ENCODE results near the gene STPG2. TPM values are rescaled to one million over a fixed set of nuclear protein-coding genes. Genes with fewer than 3 reads are reported as not detected.

Gene STPG2
- total RNA-seq, 2 donors from 2014 or later = 0.19 TPM; not detected in 1

DNA sequence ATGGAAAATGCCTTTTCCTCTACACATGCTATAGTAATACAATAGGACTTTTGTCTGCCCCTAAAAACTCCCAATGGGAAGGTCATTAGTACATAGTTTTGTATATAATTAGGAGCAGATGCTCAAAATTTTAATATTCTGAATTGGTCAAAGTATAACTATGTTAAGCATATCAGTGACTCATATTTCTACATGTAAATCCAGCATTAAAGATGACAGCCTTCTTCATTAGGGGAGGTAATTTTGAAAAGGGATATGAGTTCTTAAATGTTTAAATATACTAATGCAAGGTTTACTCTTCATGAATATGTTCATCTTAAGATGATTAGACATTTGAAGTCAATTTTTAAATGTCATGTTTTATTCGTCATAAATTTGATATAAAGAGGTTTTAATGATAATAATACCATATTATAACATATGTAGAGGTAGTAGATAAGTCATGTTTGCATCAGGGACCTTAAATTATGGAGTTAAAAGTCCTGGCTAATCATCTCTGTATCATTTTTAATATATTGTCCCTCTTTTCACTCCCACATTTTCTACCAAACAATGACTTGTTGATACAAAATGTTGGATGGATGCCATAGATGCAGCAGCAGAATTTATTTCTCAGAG is 218.8 kb downstream of the STPG2 start:
- TF ChIP-seq, protein P1, sequence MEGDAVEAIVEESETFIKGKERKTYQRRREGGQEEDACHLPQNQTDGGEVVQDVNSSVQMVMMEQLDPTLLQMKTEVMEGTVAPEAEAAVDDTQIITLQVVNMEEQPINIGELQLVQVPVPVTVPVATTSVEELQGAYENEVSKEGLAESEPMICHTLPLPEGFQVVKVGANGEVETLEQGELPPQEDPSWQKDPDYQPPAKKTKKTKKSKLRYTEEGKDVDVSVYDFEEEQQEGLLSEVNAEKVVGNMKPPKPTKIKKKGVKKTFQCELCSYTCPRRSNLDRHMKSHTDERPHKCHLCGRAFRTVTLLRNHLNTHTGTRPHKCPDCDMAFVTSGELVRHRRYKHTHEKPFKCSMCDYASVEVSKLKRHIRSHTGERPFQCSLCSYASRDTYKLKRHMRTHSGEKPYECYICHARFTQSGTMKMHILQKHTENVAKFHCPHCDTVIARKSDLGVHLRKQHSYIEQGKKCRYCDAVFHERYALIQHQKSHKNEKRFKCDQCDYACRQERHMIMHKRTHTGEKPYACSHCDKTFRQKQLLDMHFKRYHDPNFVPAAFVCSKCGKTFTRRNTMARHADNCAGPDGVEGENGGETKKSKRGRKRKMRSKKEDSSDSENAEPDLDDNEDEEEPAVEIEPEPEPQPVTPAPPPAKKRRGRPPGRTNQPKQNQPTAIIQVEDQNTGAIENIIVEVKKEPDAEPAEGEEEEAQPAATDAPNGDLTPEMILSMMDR (IDR thresholded peaks at IDR 0.05) = no peak
- no peaks in the 10 kb centered on the region for H3K4me1 ChIP-seq
- H3K4me3 ChIP-seq = no peak overlapping the region
- DNase-seq = no peak
- H3K36me3 ChIP-seq = no peaks in the 10 kb centered on the region
- H3K27ac ChIP-seq = no peak overlapping the region
- H3K9me3 ChIP-seq = no peaks in the 10 kb centered on the region
- H3K9ac ChIP-seq (ENCODE audit: low read depth in 2 of 2, low read length in 2 of 2) = no peak overlapping the region
- no peaks in the 10 kb centered on the region for H3K27me3 ChIP-seq
- intact Hi-C loops (cut with DNase I) = no loop called here

DNA sequence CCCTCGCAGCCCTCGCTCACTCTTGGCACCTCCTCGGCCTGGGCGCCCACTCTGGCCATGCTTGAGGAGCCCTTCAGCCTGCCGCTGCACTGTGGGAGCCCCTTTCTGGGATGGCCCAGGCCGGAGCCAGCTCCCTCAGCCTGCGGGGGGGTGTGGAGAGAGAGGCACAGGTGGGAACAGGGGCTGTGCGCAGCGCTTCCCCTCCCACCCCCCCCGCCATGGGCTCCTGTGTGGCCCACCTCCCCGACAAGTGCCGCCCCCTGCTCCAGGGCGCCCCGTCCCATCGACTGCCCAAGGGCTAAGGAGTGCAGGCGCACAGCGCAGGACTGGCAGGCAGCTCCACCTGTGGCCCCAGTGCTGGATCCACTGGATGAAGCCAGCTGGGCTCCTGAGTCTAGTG is 220.2 kb downstream of the STPG2 start:
- H3K4me3 ChIP-seq = no peak overlapping the region
- TF ChIP-seq, protein P1 (IDR thresholded peaks at IDR 0.05) = no peak
- no peak overlapping the region for H3K27ac ChIP-seq
- intact Hi-C loops (cut with DNase I) = no loop called here
- no peaks in the 10 kb centered on the region for H3K4me1 ChIP-seq
- no peaks in the 10 kb centered on the region for H3K27me3 ChIP-seq
- no peak overlapping the region for H3K9ac ChIP-seq (ENCODE audit: low read depth in 2 of 2, low read length in 2 of 2)
- H3K36me3 ChIP-seq = no peaks in the 10 kb centered on the region
- H3K9me3 ChIP-seq = no peaks in the 10 kb centered on the region
- DNase-seq = no peak

- no peak for DNase-seq
- Histone ChIP-seq H3K9ac (ENCODE audit: low read depth in 2 of 2, low read length in 2 of 2) (no peak overlapping the region), H3K4me3 (no peak overlapping the region), H3K9me3 (no peaks in the 10 kb centered on the region), H3K4me1 (no peaks in the 10 kb centered on the region), H3K27ac (no peak overlapping the region), H3K27me3 (no peaks in the 10 kb centered on the region), H3K36me3 (no peaks in the 10 kb centered on the region)
- intact Hi-C loops (cut with DNase I) = no loop called here
- TF ChIP-seq, protein P1 (IDR thresholded peaks at IDR 0.05) = no peak
Observed at GRCh38 chr4:97917115-97917514, 226.2 kb downstream of the STPG2 start.

DNA sequence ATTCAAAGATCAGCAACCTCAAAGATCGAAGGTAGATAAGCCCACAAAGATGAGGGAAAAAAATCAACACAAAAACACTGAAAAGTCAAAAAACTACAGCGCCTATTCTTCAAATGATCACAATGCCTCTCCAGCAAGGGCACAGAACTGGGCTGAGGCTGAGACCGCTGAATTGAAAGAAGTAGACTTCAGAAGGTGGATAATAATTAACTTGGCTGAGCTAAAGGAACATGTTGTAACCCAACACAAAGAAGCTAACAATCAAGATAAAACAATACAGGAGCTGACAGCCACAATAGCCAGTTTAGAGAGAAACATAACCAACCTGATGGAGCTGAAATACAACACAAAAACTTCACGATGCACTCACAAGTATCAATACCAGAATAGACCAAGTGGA is 231.1 kb downstream of the STPG2 start:
- Histone ChIP-seq H3K4me1 (no peaks in the 10 kb centered on the region), H3K36me3 (no peaks in the 10 kb centered on the region), H3K27me3 (no peaks in the 10 kb centered on the region), H3K9me3 (no peaks in the 10 kb centered on the region), H3K4me3 (no peak overlapping the region), H3K27ac (no peak overlapping the region), H3K9ac (ENCODE audit: low read depth in 2 of 2, low read length in 2 of 2) (no peak overlapping the region)
- TF ChIP-seq, protein P1 (IDR thresholded peaks at IDR 0.05) = no peak
- intact Hi-C loops (cut with DNase I) = no loop called here
- DNase-seq = no peak

DNA sequence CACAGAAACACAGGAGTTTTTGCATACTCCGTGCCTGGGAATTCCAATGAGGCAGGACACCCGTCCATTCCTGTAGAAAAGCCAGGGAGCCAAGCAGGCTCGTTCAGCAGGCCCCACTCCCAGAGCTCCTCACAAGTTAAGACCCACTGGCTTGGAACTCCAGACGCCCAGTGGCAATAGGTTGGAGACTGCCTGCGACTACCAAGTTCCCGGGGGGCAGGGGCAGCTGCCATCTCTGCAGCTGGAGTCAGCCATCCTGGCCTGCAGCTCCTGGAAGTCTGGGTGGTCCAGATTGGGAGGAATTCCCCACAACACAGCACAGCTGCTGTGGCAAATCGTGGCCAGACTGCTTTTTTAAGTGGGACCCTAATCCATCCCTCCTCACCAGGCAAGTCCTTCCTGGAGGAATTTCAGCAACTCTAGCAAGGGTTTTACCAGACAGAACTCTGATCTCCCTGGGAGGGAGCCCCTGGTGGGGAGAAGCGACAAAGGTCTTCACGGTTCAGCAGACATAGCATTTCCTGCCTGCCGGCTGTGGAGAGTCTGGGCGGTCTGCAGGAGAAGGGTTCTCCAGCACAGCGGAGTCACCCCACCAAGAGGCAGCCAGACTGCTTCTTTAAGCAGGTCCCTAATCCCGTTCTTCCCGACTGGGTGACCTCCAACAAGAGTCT is 231.9 kb downstream of the STPG2 start:
- DNase-seq = no peak
- intact Hi-C loops (cut with DNase I) = no loop called here

More for the DNA sequence above, 231.9 kb downstream of the STPG2 start:
- Histone ChIP-seq H3K27me3 (no peaks in the 10 kb centered on the region), H3K4me1 (no peaks in the 10 kb centered on the region), H3K9me3 (no peaks in the 10 kb centered on the region), H3K27ac (no peak overlapping the region), H3K4me3 (no peak overlapping the region), H3K9ac (ENCODE audit: low read depth in 2 of 2, low read length in 2 of 2) (no peak overlapping the region), H3K36me3 (no peaks in the 10 kb centered on the region)
- TF ChIP-seq, protein P1 (IDR thresholded peaks at IDR 0.05) = no peak
